Gastrocnemius medialis (tissue), 4 donors: ENCODE measurements around the gene GTPBP4.

ENCODE experiments used
- CTCF ChIP-seq, 5 experiments: fragments of 450-650 bp in 3 of 5; fragments of 200-600 bp in 2 of 5; sonication (generic) in 2 of 5; IDR thresholded peaks in 4 of 5; conservative IDR thresholded peaks in 1 of 5; 1 replicate in 4 of 5; 2 replicates in 1 of 5; pipeline ENCODE4 v1.5.1; 2016 to 2019; ENCODE audit warnings: antibody characterized with exemption in 5 of 5, mild to moderate bottlenecking in 3 of 5, moderate library complexity in 3 of 5
- POLR2A ChIP-seq, 2 donors: fragments of 450-650 bp; IDR thresholded peaks; one replicate each; pipeline ENCODE4 v1.6.1; 2017; ENCODE audit warnings: antibody characterized with exemption in 2 of 2, mild to moderate bottlenecking in 2 of 2, moderate library complexity in 2 of 2

DNA sequence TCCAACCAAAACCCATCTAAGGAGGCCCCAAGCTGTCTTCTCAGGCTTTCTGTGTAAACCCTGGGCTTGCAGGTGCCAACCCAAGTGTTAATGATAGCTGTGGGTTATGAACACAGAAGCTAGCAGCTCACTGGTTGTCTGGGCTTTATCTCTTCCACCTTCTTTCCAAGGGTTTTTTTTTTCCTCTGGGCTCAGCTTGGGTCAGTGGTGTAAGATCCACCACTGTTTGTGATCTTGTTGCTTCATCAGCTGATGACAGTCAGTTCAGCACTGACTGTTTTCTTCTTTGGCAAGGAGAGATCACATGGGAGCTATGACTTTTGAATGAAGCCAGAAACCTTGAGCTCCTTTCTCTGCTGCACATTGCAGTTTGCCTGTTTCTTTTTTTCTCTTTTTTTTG lies 4.6 kb downstream of the GTPBP4 start:
- TF ChIP-seq CTCF (IDR thresholded peaks at IDR 0.05 in 4 of 5, conservative IDR thresholded peaks at IDR 0.05 in 1 of 5) (no peak), POLR2A (IDR thresholded peaks at IDR 0.05) (no peak)
